NCI-H1694 treated with DMSO at 0.1 percent for 48 hours (cell line): ENCODE measurements around the gene MINDY1.

ENCODE experiments used
- DNase-seq: peaks from one replicate; lab custom pipeline; 2025; lab: John Stamatoyannopoulos, UW

MINDY1 gene

GRCh38 chr1:151006327-151007052 lies at the start of gene MINDY1:
Gene MINDY1, minus strand, starts transcription at chr1:151006902. Its CDS starts 4,285 bp downstream, at chr1:151002617.
- DNase-seq: peak; percentile 90

GRCh38 chr1:151056149-151056548 lies 49.4 kb upstream of the MINDY1 start:
- no peak for DNase-seq

GRCh38 chr1:151055581-151055980 lies 48.9 kb upstream of the MINDY1 start:
- no peak for DNase-seq

GRCh38 chr1:151054971-151055547 lies 48.4 kb upstream of the MINDY1 start:
- DNase-seq: no peak

GRCh38 chr1:151051356-151052009 lies 44.8 kb upstream of the MINDY1 start:
- no peak for DNase-seq

GRCh38 chr1:151050051-151050688 lies 43.5 kb upstream of the MINDY1 start:
- no peak for DNase-seq

GRCh38 chr1:151049458-151049857 lies 42.8 kb upstream of the MINDY1 start:
- DNase-seq: no peak

- DNase-seq: no peak
Observed at GRCh38 chr1:151048645-151049032, 41.9 kb upstream of the MINDY1 start.

GRCh38 chr1:151047925-151048644 lies 41.4 kb upstream of the MINDY1 start:
- peak; percentile 71 for DNase-seq

GRCh38 chr1:151047591-151047924 lies 40.9 kb upstream of the MINDY1 start, which contains the start of gene C1orf56:
Gene C1orf56, plus strand, starts transcription at chr1:151047751. Its CDS starts 97 bp downstream, at chr1:151047848.
- DNase-seq: peak; percentile 62

- no peak for DNase-seq
Observed at GRCh38 chr1:151043163-151043562, 36.5 kb upstream of the MINDY1 start.

GRCh38 chr1:151039521-151039920 lies 32.8 kb upstream of the MINDY1 start:
- DNase-seq: no peak

GRCh38 chr1:151037032-151037431 lies 30.3 kb upstream of the MINDY1 start:
- no peak for DNase-seq

GRCh38 chr1:151036356-151036755 lies 29.7 kb upstream of the MINDY1 start, which contains the start of gene BNIPL:
Gene BNIPL, plus strand, starts transcription at chr1:151036586. Its CDS starts 140 bp downstream, at chr1:151036726.
- DNase-seq: no peak

GRCh38 chr1:151035167-151035566 lies 28.5 kb upstream of the MINDY1 start:
- DNase-seq: no peak

GRCh38 chr1:151032164-151032563 lies 25.5 kb upstream of the MINDY1 start:
- DNase-seq: no peak

- no peak for DNase-seq
Observed at GRCh38 chr1:151026460-151026859, 19.8 kb upstream of the MINDY1 start.

- peak; percentile 78 for DNase-seq
Observed at GRCh38 chr1:151024540-151025146, 17.9 kb upstream of the MINDY1 start.

GRCh38 chr1:151013518-151013917 lies 6.8 kb upstream of the MINDY1 start:
- DNase-seq: no peak

GRCh38 chr1:151012684-151013471 lies 6.2 kb upstream of the MINDY1 start:
- DNase-seq: no peak
